Stimulated activated naive CD8-positive, alpha-beta T cell treated with anti-CD3 and anti-CD28 coated beads, Interleukin-15, Interleukin-2, amounts not matched to agents 100 U/mL and 50 U/mL, for 24 hours (primary cell): ENCODE results near the gene CXCL17.
"Not testable (repeated sequence)": the region's sequence is repeated elsewhere in the genome, so short reads cannot be mapped to it uniquely, and the experiment has no call there.

Experiments used
- ATAC-seq: fragments of 150-1000 bp; cut with Tn5 transposase; one replicate; pipeline ENCODE4 v1.10.0; 2021
- DNase-seq: peaks from one replicate; pipeline ENCODE4 v3.0.0; 2021

Gene CXCL17

GRCh38 chr19:42465827-42466280 lies 23.1 kb upstream of the CXCL17 start:
- DNase-seq (peak; percentile 13), ATAC-seq (peak; percentile 35)

DNA sequence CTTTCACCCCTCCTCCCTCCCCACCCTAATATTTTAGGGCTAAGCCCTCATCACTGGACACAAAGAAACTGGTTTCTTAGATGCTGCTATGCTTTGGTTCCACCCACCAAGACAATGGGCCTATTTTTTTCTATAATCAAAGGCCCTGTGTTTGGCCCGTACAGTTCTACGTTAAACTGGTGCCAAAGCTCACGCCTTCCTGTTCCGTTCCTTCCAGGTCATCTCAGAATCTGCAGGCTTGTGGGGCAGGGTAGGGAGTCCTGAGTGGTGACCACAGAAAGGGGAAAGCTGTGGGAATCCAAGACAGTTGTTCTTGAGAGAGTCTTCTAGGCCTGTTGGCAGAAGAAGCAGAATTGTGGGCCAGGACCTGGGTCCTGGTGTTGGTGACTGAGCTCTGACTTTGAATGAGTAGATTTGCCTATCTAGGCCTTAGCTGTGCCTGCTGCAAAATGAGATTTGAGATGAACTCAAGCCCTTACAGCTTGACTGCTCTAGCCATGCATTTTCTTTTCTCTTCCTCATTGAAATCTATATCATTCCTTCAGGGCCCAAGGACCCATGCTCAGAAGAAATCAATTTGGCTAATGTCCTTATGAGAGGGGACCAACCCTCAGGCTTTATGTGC lies 19.1 kb upstream of the CXCL17 start:
- ATAC-seq: no peak
- DNase-seq: no peak

DNA sequence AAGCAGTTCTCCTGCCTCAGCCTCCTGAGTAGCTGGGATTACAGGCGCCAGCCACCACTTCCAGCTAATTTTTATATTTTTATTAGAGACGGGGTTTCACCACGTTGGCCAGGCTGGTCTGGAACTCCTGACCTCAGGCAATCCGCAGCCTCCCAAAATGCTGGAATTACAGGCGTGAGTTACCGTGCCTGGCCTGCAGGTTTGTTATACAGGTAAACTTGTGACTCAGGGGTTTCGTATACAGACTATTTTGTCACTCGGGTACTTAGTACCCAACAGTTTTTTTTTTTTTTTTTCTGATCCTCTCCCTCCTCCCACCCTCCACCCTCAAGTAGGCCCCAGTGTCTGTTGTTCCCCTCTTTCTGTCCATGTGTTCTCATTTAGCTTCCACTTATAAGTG lies 18.5 kb upstream of the CXCL17 start:
- not testable (repeated sequence) for ATAC-seq, DNase-seq

- ATAC-seq: no peak
- no peak for DNase-seq
Observed at GRCh38 chr19:42459926-42460325, 17.2 kb upstream of the CXCL17 start.

GRCh38 chr19:42455621-42456081 lies 12.9 kb upstream of the CXCL17 start:
- DNase-seq: no peak
- peak; percentile 32 for ATAC-seq

DNA sequence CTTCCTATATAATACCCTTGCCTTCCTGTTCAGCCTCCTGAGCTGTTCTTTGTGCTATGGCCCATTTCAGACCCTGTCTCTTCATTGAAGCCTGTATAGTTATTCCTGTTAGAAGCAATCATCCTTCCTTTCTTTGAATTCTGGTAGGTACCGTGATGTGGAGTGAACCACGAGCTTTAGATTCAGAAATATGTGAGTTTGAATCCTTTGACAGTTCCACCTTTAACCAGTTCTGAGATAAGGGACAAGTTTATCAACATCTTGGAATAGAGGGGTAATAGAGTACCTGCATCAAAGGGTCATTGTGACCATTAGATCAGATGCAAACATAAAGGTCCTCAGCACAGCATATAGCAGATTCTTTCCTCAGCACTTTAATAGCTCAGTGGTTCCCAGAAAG lies 12.3 kb upstream of the CXCL17 start:
- DNase-seq (no peak), ATAC-seq (no peak)

DNA sequence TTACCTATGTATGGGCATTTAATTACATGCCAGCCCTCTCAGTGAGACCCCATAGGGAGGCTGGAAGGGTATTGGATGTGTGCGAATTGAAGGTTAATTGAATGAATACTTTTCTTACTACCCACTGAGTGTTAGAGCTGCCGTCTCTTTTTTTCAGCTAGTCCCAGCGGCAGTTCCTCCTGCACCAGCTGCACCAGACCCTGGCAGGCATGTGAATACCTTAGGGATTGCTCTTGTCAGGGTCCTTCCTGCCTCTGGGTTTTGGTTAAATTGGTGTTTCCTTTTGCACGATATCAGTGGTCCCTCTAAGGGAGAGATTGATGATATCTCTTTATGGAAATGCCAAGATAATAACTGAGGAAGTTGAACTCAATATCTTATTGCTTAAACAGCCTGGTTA lies 9.8 kb upstream of the CXCL17 start:
- no peak for ATAC-seq
- DNase-seq: no peak

DNA sequence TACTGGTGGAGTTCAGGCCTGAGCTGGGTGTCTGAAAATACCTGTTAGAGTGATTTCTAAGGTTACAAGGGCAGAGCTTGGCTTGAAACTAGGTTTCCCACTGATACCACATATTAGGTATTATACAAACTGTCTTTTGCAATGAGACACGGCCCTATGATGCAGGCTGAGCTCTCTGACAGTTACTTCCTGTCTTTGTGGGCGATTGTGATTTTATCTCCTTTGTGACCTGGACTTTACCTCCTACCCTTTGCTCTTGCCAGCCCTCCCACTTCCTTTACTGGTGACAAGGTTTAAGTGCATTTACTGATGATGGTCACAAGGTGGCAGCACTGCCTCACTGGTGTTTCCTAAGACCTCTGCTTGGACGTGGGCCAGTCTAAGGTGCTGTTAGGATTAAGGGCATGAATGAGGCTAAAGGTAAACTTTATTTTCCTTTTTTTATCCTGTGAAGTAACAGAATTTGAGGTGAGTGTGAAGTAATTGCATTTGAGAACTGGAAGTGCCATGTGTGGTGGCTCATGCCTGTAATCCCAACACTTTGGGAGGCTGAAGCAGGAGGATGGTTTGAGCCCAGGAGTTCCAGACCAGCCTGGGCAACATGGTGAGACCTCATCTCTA lies 7.7 kb upstream of the CXCL17 start:
- peak; percentile 72 for DNase-seq
- peak; percentile 99 for ATAC-seq

- not testable (repeated sequence) for DNase-seq, ATAC-seq
Observed at GRCh38 chr19:42448306-42448705, 5.6 kb upstream of the CXCL17 start.

GRCh38 chr19:42445948-42446347 lies 3.2 kb upstream of the CXCL17 start:
- no peak for DNase-seq

DNA sequence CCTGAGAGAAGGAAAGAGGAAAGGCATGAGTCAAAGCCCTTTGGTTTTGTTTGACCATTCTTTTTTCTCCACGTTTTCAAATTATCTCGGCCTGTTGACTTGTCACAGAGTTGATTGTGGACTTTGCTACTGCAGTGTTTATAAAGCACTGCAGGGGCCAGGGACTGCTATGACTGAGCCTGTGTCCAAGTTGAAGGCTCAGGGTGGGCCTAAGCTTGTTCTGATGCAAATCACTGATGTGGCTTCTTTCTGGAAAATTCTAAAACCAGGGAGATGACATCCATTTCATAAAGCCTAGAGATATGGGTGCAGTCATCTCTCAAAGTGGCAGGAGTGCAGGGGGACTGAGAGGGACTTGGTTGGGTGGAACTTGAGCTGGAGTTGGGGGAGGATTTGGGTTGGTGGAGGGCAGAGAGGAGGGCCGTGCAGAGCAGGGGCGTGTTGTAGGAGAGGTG lies 1.2 kb upstream of the CXCL17 start:
- ATAC-seq: no peak
- DNase-seq: no peak

More at GRCh38 chr19:42445948-42446347, 3.2 kb upstream of the CXCL17 start:
- no peak for ATAC-seq

DNA sequence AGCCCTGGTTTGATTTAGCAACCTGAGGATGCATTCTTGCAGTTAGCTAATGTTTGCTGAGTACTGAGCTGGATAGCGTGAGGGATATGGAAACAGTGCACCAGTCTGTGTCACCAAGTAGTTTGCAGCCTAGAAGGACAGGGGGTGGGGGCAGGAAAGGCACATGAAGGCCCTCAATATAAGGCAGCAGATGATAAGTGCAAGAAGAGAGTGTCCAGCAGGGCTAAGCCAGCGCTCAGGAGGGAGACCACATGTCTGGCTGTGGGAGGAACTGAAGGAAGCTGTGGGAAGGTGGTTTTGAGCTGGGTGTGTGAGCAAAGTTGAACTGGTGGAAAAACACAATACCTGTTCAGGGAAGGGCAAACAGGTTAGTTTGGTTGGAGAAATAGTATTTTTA lies 1.7 kb downstream of the CXCL17 start:
- DNase-seq (no peak), ATAC-seq (peak; percentile 25)

GRCh38 chr19:42440357-42441048 lies 2.2 kb downstream of the CXCL17 start:
- ATAC-seq: peak; percentile 56

GRCh38 chr19:42436006-42436405 lies 6.7 kb downstream of the CXCL17 start:
- no peak for DNase-seq
- no peak for ATAC-seq

More at GRCh38 chr19:42440357-42441048, 2.2 kb downstream of the CXCL17 start:
- DNase-seq: peak; percentile 90

DNA sequence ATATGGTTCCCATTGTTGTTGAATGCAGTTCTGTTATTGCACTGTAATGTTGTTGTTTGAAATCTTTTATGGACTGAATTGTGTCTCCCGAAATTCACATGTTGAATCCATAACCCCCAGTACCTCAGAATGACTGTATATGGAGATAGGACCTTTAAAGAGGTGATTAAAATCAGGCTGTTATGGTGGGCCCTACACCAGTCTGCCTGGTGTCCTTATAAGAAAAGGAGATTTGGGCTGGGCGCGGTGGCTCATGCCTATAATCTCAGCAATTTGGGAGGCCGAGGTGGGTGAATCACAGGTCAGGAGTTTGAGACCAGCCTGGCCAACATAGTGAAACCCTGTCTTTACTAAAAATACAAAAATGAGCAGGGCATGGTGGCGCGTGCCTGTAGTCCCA lies 7.4 kb downstream of the CXCL17 start:
- no peak for DNase-seq
- ATAC-seq: no peak

DNA sequence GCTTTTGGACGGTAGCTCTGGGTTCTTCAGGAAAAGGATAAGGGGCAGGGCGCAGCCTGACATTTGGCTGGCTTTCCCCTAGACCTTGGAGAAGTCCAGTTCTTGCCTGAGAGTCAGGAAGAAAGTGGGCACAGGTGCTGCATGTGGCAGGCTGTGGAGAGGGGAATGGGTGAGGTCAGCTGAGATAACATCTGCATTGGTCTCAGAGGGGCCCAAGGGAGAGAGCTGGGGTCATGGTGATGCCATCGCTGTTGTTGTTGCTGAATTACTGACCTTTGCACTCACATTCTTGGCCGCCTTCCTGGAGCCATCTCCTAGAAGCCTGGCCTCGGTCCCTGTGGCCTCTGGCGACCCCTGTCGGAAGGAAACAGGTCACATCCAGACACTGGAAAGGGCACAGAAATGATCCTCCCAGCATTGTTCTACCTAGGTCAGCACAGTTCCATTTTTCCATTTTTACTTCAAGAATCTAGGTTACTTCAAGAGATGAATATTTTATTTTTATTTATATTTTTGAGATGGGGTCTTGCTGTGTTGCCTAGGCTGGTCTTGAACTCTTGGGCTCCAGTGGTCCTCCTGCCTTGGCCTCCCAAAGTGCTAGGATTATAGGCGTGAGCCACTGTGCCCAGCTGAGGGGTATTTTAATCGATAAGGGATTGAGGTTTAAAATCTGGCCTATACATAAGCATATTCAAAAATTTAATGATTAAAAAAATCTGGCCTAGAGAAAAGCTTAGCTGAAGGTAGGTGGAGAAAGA lies 9.1 kb downstream of the CXCL17 start:
- DNase-seq (peak; percentile 78), ATAC-seq (peak; percentile 65)

DNA sequence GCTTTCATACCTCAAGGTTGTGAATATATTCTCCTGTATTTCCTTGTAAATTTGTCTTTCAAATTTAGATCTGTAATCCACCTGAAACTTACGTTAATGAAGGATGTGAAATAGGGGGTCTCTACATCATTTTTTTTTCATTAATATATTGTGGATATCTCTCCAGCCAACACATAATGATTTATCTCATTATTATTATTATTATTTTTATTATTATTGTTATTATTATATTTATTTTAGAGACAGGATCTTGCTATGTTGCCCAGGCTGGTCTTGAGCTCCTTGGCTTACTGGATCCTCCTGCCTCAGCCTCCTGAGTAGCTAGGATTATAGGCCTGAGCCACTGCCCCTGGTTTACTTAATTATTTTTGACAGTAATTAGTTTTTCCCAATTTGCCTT lies 11.3 kb downstream of the CXCL17 start:
- ATAC-seq (no peak), DNase-seq (no peak)

DNA sequence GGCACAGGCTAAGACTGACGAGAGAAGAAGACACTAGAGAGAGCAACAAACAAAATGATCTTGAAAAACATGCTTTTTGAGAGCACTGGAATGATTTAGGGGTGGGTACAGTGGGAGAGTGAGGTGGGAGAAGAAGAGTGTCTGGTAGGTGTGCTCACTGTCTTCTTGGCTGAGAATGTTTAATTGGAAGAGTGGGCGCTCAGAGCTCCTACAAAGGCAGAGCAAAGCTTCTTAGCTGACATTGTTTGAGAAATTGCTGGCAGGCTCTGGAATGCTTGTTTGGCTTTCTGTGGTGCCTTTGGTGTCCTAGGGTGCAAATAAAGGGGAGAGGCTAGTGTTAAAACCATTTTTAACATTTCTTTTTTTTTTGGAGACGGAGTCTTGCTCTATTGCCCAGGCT lies 14.1 kb downstream of the CXCL17 start:
- DNase-seq: no peak
- ATAC-seq: no peak

DNA sequence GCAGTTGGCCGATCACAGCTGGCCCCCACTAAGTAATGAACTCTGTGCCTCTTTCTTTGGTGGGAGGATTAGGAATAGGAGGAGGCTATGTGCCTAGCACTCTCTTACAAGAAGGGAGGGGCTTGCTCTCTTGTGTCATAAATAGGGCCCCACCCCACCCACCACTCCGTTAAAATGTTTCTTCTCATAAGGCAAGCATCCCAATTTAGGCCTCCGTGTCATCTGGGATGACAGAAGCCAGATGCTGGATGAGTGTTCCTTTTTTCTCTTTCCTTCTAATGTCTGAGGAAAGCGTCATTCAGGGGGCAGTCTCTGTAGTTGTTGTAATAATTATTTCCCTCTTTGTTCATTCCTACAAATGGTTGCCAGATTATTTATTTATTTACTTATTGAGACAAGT lies 15.4 kb downstream of the CXCL17 start, which contains the start of gene LIPE:
Gene LIPE (minus strand): TSS at position 76 of the 400 bp plus-strand sequence. CDS start 239 bp downstream, outside the sequence.
- no peak for ATAC-seq

DNA sequence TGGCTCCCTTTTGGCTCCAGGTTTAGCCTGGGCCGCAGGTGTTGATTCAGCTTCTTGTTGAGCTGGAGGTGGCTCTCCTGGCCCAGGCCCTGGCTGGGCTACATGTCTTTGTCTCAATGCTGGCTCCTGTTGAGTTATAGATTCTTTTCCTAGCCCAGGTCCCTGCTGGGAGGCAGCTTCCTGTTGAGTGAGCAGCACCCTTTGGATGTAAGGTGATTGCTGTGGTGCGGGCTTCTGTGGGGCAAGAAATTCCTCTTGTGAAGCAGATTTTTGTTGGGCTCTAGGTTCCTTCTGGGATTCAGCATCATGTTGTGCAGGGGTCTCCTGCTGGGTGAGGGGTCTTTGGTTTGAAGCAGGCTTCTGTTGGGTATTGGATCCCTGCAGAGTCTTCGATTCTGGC lies 16.1 kb downstream of the CXCL17 start:
- DNase-seq (no peak), ATAC-seq (no peak)

More for the DNA sequence above, 15.4 kb downstream of the CXCL17 start, which contains the start of gene LIPE:
- no peak for DNase-seq

GRCh38 chr19:42424712-42425131 lies 18.0 kb downstream of the CXCL17 start:
- DNase-seq (no peak), ATAC-seq (no peak)

- ATAC-seq: no peak
- DNase-seq: no peak
Observed at GRCh38 chr19:42424345-42424707, 18.4 kb downstream of the CXCL17 start.
